ENCODE measurements around the gene CEACAM1. TPM values are rescaled to one million over a fixed set of nuclear protein-coding genes. Genes with fewer than 3 reads are reported as not detected.

Gene CEACAM1
- total RNA-seq, 1 experiment from 2014 or later, result 7.1 TPM

GRCh38 chr19:42515241-42515832 lies 12.9 kb downstream of the CEACAM1 start:
- no peaks in the 10 kb centered on the region for H3K27me3 ChIP-seq (replicated peaks; ENCODE audit: control insufficient read depth, insufficient read depth, low read length)
- H3K9me3 ChIP-seq, result no peaks in the 10 kb centered on the region
- no peak for DNase-seq
- BruUV-seq (replicated peaks), result no TSS peak
- Mint-ChIP-seq H3K27me3 (ENCODE audit: insufficient read depth, unreplicated experiment) (no peaks in the 10 kb centered on the region), H3K4me3 (ENCODE audit: unreplicated experiment) (no peak overlapping the region), H3K36me3 (ENCODE audit: insufficient read depth, unreplicated experiment) (peaks cover 6% of the 10 kb centered on the region), H3K4me1 (ENCODE audit: low read depth, unreplicated experiment) (peaks cover 5% of the 10 kb centered on the region), H3K27ac (ENCODE audit: unreplicated experiment) (no peak overlapping the region), H3K9me3 (ENCODE audit: unreplicated experiment) (no peaks in the 10 kb centered on the region)
- H3K4me1 ChIP-seq, result peaks cover 7% of the 10 kb centered on the region
- no peaks in the 10 kb centered on the region for H3K36me3 ChIP-seq (ENCODE audit: control insufficient read depth, insufficient read depth, low read length)
- TF ChIP-seq, protein P1, sequence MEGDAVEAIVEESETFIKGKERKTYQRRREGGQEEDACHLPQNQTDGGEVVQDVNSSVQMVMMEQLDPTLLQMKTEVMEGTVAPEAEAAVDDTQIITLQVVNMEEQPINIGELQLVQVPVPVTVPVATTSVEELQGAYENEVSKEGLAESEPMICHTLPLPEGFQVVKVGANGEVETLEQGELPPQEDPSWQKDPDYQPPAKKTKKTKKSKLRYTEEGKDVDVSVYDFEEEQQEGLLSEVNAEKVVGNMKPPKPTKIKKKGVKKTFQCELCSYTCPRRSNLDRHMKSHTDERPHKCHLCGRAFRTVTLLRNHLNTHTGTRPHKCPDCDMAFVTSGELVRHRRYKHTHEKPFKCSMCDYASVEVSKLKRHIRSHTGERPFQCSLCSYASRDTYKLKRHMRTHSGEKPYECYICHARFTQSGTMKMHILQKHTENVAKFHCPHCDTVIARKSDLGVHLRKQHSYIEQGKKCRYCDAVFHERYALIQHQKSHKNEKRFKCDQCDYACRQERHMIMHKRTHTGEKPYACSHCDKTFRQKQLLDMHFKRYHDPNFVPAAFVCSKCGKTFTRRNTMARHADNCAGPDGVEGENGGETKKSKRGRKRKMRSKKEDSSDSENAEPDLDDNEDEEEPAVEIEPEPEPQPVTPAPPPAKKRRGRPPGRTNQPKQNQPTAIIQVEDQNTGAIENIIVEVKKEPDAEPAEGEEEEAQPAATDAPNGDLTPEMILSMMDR (IDR thresholded peaks at IDR 0.05; ENCODE audit: insufficient read depth in 1 of 2, low read depth in 1 of 2, low read length in 1 of 2, severe bottlenecking in 1 of 2, unreplicated experiment in 1 of 2), result no peak
- intact Hi-C loops (cut with micrococcal nuclease; ENCODE audit: unreplicated experiment), result no loop called here
- CTCF ChIA-PET, result no interaction called here
- H3K4me3 ChIP-seq (ENCODE audit: low read depth, low read length), result no peak overlapping the region
- POLR2A ChIA-PET, result no interaction called here

DNA sequence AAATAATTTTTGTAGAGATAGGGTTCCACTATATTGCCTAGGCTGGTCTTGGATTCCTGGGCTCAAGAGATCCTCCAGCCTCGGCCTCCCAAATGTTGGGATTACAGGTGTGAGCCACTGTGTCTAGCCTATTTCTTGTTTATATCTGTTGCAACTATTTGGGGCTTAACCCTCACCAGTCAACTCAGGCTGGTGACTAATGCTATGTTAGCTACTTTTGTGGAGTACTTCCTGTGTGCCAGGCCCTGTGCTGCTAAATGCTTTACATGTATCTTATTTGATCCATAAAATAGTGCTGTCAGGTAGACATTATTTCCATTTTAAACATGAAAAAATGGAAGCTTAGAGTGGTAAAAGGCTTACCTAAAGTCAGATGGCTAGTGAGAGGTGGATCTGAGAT lies 13.8 kb downstream of the CEACAM1 start:
- no peak for DNase-seq
- H3K4me3 ChIP-seq (ENCODE audit: low read depth, low read length), result no peak overlapping the region
- TF ChIP-seq, protein P1 (IDR thresholded peaks at IDR 0.05; ENCODE audit: insufficient read depth in 1 of 2, low read depth in 1 of 2, low read length in 1 of 2, severe bottlenecking in 1 of 2, unreplicated experiment in 1 of 2), result no peak
- Mint-ChIP-seq H3K9me3 (ENCODE audit: unreplicated experiment) (no peaks in the 10 kb centered on the region), H3K27me3 (ENCODE audit: insufficient read depth, unreplicated experiment) (no peaks in the 10 kb centered on the region), H3K4me3 (ENCODE audit: unreplicated experiment) (no peak overlapping the region), H3K27ac (ENCODE audit: unreplicated experiment) (no peak overlapping the region), H3K4me1 (ENCODE audit: low read depth, unreplicated experiment) (peaks cover 5% of the 10 kb centered on the region), H3K36me3 (ENCODE audit: insufficient read depth, unreplicated experiment) (peaks cover 6% of the 10 kb centered on the region)
- no peaks in the 10 kb centered on the region for H3K9me3 ChIP-seq
- POLR2A ChIA-PET, result no interaction called here
- no peaks in the 10 kb centered on the region for H3K27me3 ChIP-seq (replicated peaks; ENCODE audit: control insufficient read depth, insufficient read depth, low read length)
- peaks cover 7% of the 10 kb centered on the region for H3K4me1 ChIP-seq
- CTCF ChIA-PET, result no interaction called here
- BruUV-seq (replicated peaks), result no TSS peak
- intact Hi-C loops (cut with micrococcal nuclease; ENCODE audit: unreplicated experiment), result no loop called here
- no peaks in the 10 kb centered on the region for H3K36me3 ChIP-seq (ENCODE audit: control insufficient read depth, insufficient read depth, low read length)

- ChIA-PET POLR2A (no interaction called here), CTCF (no interaction called here)
- Histone ChIP-seq H3K27me3 (replicated peaks; ENCODE audit: control insufficient read depth, insufficient read depth, low read length) (no peaks in the 10 kb centered on the region), H3K4me3 (ENCODE audit: low read depth, low read length) (no peak overlapping the region), H3K36me3 (ENCODE audit: control insufficient read depth, insufficient read depth, low read length) (no peaks in the 10 kb centered on the region), H3K4me1 (no peaks in the 10 kb centered on the region), H3K9me3 (no peaks in the 10 kb centered on the region)
- H3K4me1 Mint-ChIP-seq (ENCODE audit: low read depth, unreplicated experiment), result peaks cover 5% of the 10 kb centered on the region
- H3K9me3 Mint-ChIP-seq (ENCODE audit: unreplicated experiment), result no peaks in the 10 kb centered on the region
- intact Hi-C loops (cut with micrococcal nuclease; ENCODE audit: unreplicated experiment), result no loop called here
- H3K27me3 Mint-ChIP-seq (ENCODE audit: insufficient read depth, unreplicated experiment), result no peaks in the 10 kb centered on the region
- no peak overlapping the region for H3K4me3 Mint-ChIP-seq (ENCODE audit: unreplicated experiment)
- TF ChIP-seq, protein P1 (IDR thresholded peaks at IDR 0.05; ENCODE audit: insufficient read depth in 1 of 2, low read depth in 1 of 2, low read length in 1 of 2, severe bottlenecking in 1 of 2, unreplicated experiment in 1 of 2), result no peak
- no peak overlapping the region for H3K27ac Mint-ChIP-seq (ENCODE audit: unreplicated experiment)
- no TSS peak for BruUV-seq (replicated peaks)
- H3K36me3 Mint-ChIP-seq (ENCODE audit: insufficient read depth, unreplicated experiment), result peaks cover 6% of the 10 kb centered on the region
- DNase-seq, result no peak
These were observed 15.5 kb downstream of the CEACAM1 start for GRCh38 chr19:42512743-42513304.

All from Caco-2 (cell line).